WTC11 (cell line): ENCODE measurements around the gene LCMT2. TPM values are rescaled to one million over a fixed set of nuclear protein-coding genes. Genes with fewer than 3 reads are reported as not detected.

Source experiments
- ATAC-seq: fragments of 200-7000 bp; cut with Tn5 transposase; 2 replicates; pipeline ENCODE4 v1.10.0; 2021; ENCODE audit warnings: mild to moderate bottlenecking, moderate library complexity
- CTCF ChIA-PET: fragments of 300-600 bp; sonication (Branson Sonifier 250); formaldehyde crosslinking; loops from one replicate; lab custom pipeline; 2021; ENCODE audit warnings: antibody characterized with exemption; lab: Charles Lee
- POLR2A ChIA-PET: fragments of 350-600 bp; sonication (Branson Sonifier 250); formaldehyde crosslinking; loops from one replicate; lab custom pipeline; 2021; ENCODE audit warnings: antibody characterized with exemption; lab: Charles Lee
- DNase-seq: peaks from one replicate; pipeline ENCODE4 v3.0.0; 2021; ENCODE audit warnings: low spot score
- H3K27ac Mint-ChIP-seq: 2 replicates; pipeline ENCODE4 v1.8.0; 2021; ENCODE audit warnings: mixed read lengths
- H3K27me3 Mint-ChIP-seq: 2 replicates; pipeline ENCODE4 v1.8.0; 2021; ENCODE audit warnings: low read depth, mild to moderate bottlenecking, moderate library complexity, mixed read lengths
- H3K36me3 Mint-ChIP-seq: 2 replicates; pipeline ENCODE4 v1.8.0; 2021; ENCODE audit warnings: mixed read lengths
- H3K4me1 Mint-ChIP-seq: 2 replicates; pipeline ENCODE4 v1.8.0; 2022; ENCODE audit warnings: mixed read lengths
- H3K4me3 Mint-ChIP-seq: 2 replicates; pipeline ENCODE4 v1.8.0; 2021; ENCODE audit warnings: mild to moderate bottlenecking, moderate library complexity, mixed read lengths
- H3K9me3 Mint-ChIP-seq: 2 replicates; pipeline ENCODE4 v1.8.0; 2021; ENCODE audit warnings: mixed read lengths
- ATF6 ChIP-seq: sonication (generic); formaldehyde crosslinking; IDR thresholded peaks from 2 replicates; pipeline ENCODE4 v1.8.1; 2023; ENCODE audit warnings: mild to moderate bottlenecking, missing genetic modification reagents
- E2F1 ChIP-seq: sonication (generic); formaldehyde crosslinking; IDR thresholded peaks from 2 replicates; pipeline ENCODE4 v1.8.0; 2022; ENCODE audit warnings: mild to moderate bottlenecking, missing genetic modification reagents
- FOXJ3 ChIP-seq: sonication (generic); formaldehyde crosslinking; IDR thresholded peaks from 2 replicates; pipeline ENCODE4 v1.9.0; 2021; ENCODE audit warnings: missing genetic modification reagents, mild to moderate bottlenecking, borderline replicate concordance
- FOXP4 ChIP-seq: sonication (generic); formaldehyde crosslinking; IDR thresholded peaks from 2 replicates; pipeline ENCODE4 v1.8.0; 2022; ENCODE audit warnings: mild to moderate bottlenecking, missing genetic modification reagents
- MAX ChIP-seq: sonication (generic); formaldehyde crosslinking; IDR thresholded peaks from 2 replicates; pipeline ENCODE4 v1.8.0; 2022; ENCODE audit warnings: mild to moderate bottlenecking, missing genetic modification reagents
- NFYB ChIP-seq: sonication (generic); formaldehyde crosslinking; conservative IDR thresholded peaks from 2 replicates; pipeline ENCODE4 v1.8.0; 2022; ENCODE audit warnings: low read depth, missing genetic modification reagents
- PRDM15 ChIP-seq: sonication (generic); formaldehyde crosslinking; IDR thresholded peaks from 2 replicates; pipeline ENCODE4 v1.8.0; 2022; ENCODE audit warnings: missing genetic modification reagents
- RELA ChIP-seq: sonication (generic); formaldehyde crosslinking; IDR thresholded peaks from 2 replicates; pipeline ENCODE4 v1.8.1; 2022; ENCODE audit warnings: missing genetic modification reagents, mild to moderate bottlenecking, borderline replicate concordance
- SOX15 ChIP-seq: fragments of 250-450 bp; sonication (Bioruptor Pico); IDR thresholded peaks from 2 replicates; pipeline ENCODE4 v1.9.0; 2021; ENCODE audit warnings: mild to moderate bottlenecking
- SP1 ChIP-seq: sonication (generic); formaldehyde crosslinking; conservative IDR thresholded peaks from 2 replicates; pipeline ENCODE4 v1.8.1; 2022; ENCODE audit warnings: missing genetic modification reagents
- TEAD4 ChIP-seq: sonication (generic); formaldehyde crosslinking; IDR thresholded peaks from 2 replicates; pipeline ENCODE4 v1.8.0; 2022; ENCODE audit warnings: mild to moderate bottlenecking, missing genetic modification reagents
- total RNA-seq: library from RNA; stranded (reverse); gene quantifications from 3 replicates; pipeline ENCODE4 v1.2.3, GENCODE V29; 2021

The LCMT2 gene
- total RNA-seq, 1 experiment from 2014 or later = 7.6 TPM

- H3K36me3 Mint-ChIP-seq = no peaks in the 10 kb centered on the region
- TF ChIP-seq PRDM15 (CRISPR knock-in tag) = no peak
- TF ChIP-seq RELA (CRISPR knock-in tag) = no peak
- no peak for TF ChIP-seq MAX (CRISPR knock-in tag)
- TF ChIP-seq TEAD4 (CRISPR knock-in tag) = no peak
- TF ChIP-seq NFYB (CRISPR knock-in tag) = no peak
- no peak for TF ChIP-seq ATF6 (CRISPR knock-in tag)
- TF ChIP-seq FOXP4 (CRISPR knock-in tag) = no peak
- TF ChIP-seq, all 79 proteins: peak for 0
- Mint-ChIP-seq H3K4me1 (no peaks in the 10 kb centered on the region), H3K9me3 (peaks cover 3% of the 10 kb centered on the region; the same call in 1 of the 2 replicates), H3K4me3 (no peak overlapping the region), H3K27ac (no peak overlapping the region), H3K27me3 (no peaks in the 10 kb centered on the region)
- ChIA-PET CTCF (interaction anchor here (0.7 to 2.1 kb wide), 5 partner anchors 8 to 73 kb away, joined by 3 to 11 read pairs (median 6); no protein-coding TSS in a partner anchor), POLR2A (no interaction called here)
- ATAC-seq = no peak
- no peak for DNase-seq
These were observed 53.7 kb downstream of the LCMT2 start for GRCh38 chr15:43276563-43277200.

GRCh38 chr15:43275740-43276562 is 54.4 kb downstream of the LCMT2 start:
- ATAC-seq (no peak; the same call in 1 of the 2 replicates), DNase-seq (no peak)
- no peaks in the 10 kb centered on the region for H3K4me1 Mint-ChIP-seq
- POLR2A ChIA-PET = no interaction called here
- H3K27me3 Mint-ChIP-seq = no peaks in the 10 kb centered on the region
- no peak overlapping the region for H3K27ac Mint-ChIP-seq
- H3K9me3 Mint-ChIP-seq = peaks cover 3% of the 10 kb centered on the region; the same call in 1 of the 2 replicates
- CTCF ChIA-PET = interaction anchor here (0.7 to 2.1 kb wide), 7 partner anchors 10 to 72 kb away, joined by 4 to 11 read pairs (median 5); no protein-coding TSS in a partner anchor
- no peak overlapping the region for H3K4me3 Mint-ChIP-seq
- H3K36me3 Mint-ChIP-seq = no peaks in the 10 kb centered on the region
- no peak for TF ChIP-seq E2F1
- no peak for TF ChIP-seq SP1 (CRISPR knock-in tag)
- no peak for TF ChIP-seq FOXJ3 (CRISPR knock-in tag)
- no peak for TF ChIP-seq TEAD4 (CRISPR knock-in tag)
- TF ChIP-seq SOX15 (CRISPR knock-in tag) = no peak
- TF ChIP-seq, all 79 proteins: peak for 0
